H1 (cell line): ENCODE data around the gene NBEA. TPM values are rescaled to one million over a fixed set of nuclear protein-coding genes. Genes with fewer than 3 reads are reported as not detected.

Source experiments
- EGR1 ChIP-seq: IDR thresholded peaks from 2 replicates; pipeline ENCODE4 v1.6.1; 2011; ENCODE audit warnings: low read depth, low read length, borderline replicate concordance
- JUND ChIP-seq: IDR thresholded peaks from 2 replicates; pipeline ENCODE4 v1.6.1; 2011; ENCODE audit warnings: mild to moderate bottlenecking, improper control_type of control experiment, low read length
- RXRA ChIP-seq: IDR thresholded peaks from 2 replicates; pipeline ENCODE4 v1.6.1; 2011; ENCODE audit warnings: low read depth, mild to moderate bottlenecking, low read length, moderate library complexity; ENCODE audit not compliant: insufficient read depth
- TAF7 ChIP-seq: optimal IDR thresholded peaks from 2 replicates; pipeline ENCODE3; 2011; ENCODE audit warnings: low read depth, mild to moderate bottlenecking, inconsistent platforms, low read length, moderate library complexity, borderline replicate concordance
- polyA plus RNA-seq, 7 experiments: library from polyadenylated mRNA; depleted of rRNA in 3 of 7; stranded (reverse) in 5 of 7; unstranded in 2 of 7; fragments of >200 nt in 5 of 7; fragments of 200-250 nt in 2 of 7; gene quantifications; 1 replicate in 5 of 7; 2 replicates in 1 of 7; 4 replicates in 1 of 7; pipeline versions ENCODE4 v1.2.1 to v1.2.3, GENCODE V29; 2011 to 2013; ENCODE audit warnings: missing spikeins in 2 of 7, mixed read lengths in 2 of 7
- total RNA-seq: library from RNA; stranded (reverse); fragmentation: NEBNext Ultra II Directional; extraction: Animal tissue kit (Norgen Biotek cat#: 25700); gene quantifications from 2 replicates; pipeline ENCODE4 v1.2.1, GENCODE V29; 2021
- TF ChIP-seq, protein P1 (sequence below): fragments of 300-600 bp; sonication (generic); IDR thresholded peaks from 2 replicates; pipeline ENCODE4 v1.7.1; 2012; ENCODE audit warnings: low read length, moderate library complexity, mild to moderate bottlenecking, inconsistent platforms; ENCODE audit not compliant: insufficient replicate concordance
- TF ChIP-seq, protein P2 (sequence below): IDR thresholded peaks from 2 replicates; pipeline ENCODE4 v1.6.1; 2011; ENCODE audit warnings: low read length, improper control_type of control experiment

NBEA gene
- total and polyA plus RNA-seq, 2 of the 8 experiments (the other 6 are each of a cell fraction or from before 2014, with no cell fraction given): 14.2 to 21.5 TPM

- TF ChIP-seq, protein P1, sequence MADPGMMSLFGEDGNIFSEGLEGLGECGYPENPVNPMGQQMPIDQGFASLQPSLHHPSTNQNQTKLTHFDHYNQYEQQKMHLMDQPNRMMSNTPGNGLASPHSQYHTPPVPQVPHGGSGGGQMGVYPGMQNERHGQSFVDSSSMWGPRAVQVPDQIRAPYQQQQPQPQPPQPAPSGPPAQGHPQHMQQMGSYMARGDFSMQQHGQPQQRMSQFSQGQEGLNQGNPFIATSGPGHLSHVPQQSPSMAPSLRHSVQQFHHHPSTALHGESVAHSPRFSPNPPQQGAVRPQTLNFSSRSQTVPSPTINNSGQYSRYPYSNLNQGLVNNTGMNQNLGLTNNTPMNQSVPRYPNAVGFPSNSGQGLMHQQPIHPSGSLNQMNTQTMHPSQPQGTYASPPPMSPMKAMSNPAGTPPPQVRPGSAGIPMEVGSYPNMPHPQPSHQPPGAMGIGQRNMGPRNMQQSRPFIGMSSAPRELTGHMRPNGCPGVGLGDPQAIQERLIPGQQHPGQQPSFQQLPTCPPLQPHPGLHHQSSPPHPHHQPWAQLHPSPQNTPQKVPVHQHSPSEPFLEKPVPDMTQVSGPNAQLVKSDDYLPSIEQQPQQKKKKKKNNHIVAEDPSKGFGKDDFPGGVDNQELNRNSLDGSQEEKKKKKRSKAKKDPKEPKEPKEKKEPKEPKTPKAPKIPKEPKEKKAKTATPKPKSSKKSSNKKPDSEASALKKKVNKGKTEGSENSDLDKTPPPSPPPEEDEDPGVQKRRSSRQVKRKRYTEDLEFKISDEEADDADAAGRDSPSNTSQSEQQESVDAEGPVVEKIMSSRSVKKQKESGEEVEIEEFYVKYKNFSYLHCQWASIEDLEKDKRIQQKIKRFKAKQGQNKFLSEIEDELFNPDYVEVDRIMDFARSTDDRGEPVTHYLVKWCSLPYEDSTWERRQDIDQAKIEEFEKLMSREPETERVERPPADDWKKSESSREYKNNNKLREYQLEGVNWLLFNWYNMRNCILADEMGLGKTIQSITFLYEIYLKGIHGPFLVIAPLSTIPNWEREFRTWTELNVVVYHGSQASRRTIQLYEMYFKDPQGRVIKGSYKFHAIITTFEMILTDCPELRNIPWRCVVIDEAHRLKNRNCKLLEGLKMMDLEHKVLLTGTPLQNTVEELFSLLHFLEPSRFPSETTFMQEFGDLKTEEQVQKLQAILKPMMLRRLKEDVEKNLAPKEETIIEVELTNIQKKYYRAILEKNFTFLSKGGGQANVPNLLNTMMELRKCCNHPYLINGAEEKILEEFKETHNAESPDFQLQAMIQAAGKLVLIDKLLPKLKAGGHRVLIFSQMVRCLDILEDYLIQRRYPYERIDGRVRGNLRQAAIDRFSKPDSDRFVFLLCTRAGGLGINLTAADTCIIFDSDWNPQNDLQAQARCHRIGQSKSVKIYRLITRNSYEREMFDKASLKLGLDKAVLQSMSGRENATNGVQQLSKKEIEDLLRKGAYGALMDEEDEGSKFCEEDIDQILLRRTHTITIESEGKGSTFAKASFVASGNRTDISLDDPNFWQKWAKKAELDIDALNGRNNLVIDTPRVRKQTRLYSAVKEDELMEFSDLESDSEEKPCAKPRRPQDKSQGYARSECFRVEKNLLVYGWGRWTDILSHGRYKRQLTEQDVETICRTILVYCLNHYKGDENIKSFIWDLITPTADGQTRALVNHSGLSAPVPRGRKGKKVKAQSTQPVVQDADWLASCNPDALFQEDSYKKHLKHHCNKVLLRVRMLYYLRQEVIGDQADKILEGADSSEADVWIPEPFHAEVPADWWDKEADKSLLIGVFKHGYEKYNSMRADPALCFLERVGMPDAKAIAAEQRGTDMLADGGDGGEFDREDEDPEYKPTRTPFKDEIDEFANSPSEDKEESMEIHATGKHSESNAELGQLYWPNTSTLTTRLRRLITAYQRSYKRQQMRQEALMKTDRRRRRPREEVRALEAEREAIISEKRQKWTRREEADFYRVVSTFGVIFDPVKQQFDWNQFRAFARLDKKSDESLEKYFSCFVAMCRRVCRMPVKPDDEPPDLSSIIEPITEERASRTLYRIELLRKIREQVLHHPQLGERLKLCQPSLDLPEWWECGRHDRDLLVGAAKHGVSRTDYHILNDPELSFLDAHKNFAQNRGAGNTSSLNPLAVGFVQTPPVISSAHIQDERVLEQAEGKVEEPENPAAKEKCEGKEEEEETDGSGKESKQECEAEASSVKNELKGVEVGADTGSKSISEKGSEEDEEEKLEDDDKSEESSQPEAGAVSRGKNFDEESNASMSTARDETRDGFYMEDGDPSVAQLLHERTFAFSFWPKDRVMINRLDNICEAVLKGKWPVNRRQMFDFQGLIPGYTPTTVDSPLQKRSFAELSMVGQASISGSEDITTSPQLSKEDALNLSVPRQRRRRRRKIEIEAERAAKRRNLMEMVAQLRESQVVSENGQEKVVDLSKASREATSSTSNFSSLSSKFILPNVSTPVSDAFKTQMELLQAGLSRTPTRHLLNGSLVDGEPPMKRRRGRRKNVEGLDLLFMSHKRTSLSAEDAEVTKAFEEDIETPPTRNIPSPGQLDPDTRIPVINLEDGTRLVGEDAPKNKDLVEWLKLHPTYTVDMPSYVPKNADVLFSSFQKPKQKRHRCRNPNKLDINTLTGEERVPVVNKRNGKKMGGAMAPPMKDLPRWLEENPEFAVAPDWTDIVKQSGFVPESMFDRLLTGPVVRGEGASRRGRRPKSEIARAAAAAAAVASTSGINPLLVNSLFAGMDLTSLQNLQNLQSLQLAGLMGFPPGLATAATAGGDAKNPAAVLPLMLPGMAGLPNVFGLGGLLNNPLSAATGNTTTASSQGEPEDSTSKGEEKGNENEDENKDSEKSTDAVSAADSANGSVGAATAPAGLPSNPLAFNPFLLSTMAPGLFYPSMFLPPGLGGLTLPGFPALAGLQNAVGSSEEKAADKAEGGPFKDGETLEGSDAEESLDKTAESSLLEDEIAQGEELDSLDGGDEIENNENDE: no peak
- TF ChIP-seq RXRA (no peak), TAF7 (no peak), EGR1 (no peak), JUND (no peak)
- TF ChIP-seq, protein P2, sequence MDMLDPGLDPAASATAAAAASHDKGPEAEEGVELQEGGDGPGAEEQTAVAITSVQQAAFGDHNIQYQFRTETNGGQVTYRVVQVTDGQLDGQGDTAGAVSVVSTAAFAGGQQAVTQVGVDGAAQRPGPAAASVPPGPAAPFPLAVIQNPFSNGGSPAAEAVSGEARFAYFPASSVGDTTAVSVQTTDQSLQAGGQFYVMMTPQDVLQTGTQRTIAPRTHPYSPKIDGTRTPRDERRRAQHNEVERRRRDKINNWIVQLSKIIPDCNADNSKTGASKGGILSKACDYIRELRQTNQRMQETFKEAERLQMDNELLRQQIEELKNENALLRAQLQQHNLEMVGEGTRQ: no peak
Observed at GRCh38 chr13:35225159-35225558, 283.1 kb downstream of the NBEA start (continued).
